Liver (tissue), 9 donors: ENCODE results near the gene ATG4B. TPM values are rescaled to one million over a fixed set of nuclear protein-coding genes. Genes with fewer than 3 reads are reported as not detected.

ENCODE experiments used
- DNase-seq: peaks from one replicate; pipeline ENCODE4 v3.0.0-alpha.2; 2017; ENCODE audit warnings: low spot score
- H3K27ac ChIP-seq, 2 donors: one replicate each; pipeline ENCODE4 v1.7.0; 2013; ENCODE audit warnings: inconsistent platforms in 2 of 2, low read length in 2 of 2, control low read depth in 1 of 2, low read depth in 1 of 2, mild to moderate bottlenecking in 1 of 2
- H3K27me3 ChIP-seq, 4 donors: one replicate each; pipeline versions ENCODE4 v1.6.1 to v1.7.0; 2013; ENCODE audit warnings: low read length in 3 of 4, inconsistent platforms in 1 of 4, mild to moderate bottlenecking in 1 of 4, moderate library complexity in 1 of 4; ENCODE audit not compliant: control insufficient read depth in 4 of 4, insufficient read depth in 4 of 4
- H3K36me3 ChIP-seq, 4 donors: one replicate each; pipeline versions ENCODE4 v1.6.1 to v1.7.0; 2013; ENCODE audit warnings: low read length in 3 of 4, mild to moderate bottlenecking in 3 of 4, low read depth in 1 of 4, moderate library complexity in 1 of 4; ENCODE audit not compliant: control insufficient read depth in 4 of 4, insufficient read depth in 3 of 4
- H3K4me1 ChIP-seq, 4 donors: one replicate each; pipeline versions ENCODE4 v1.6.1 to v1.7.0; 2013; ENCODE audit warnings: low read length in 3 of 4, mild to moderate bottlenecking in 3 of 4, moderate library complexity in 1 of 4; ENCODE audit not compliant: control insufficient read depth in 4 of 4, insufficient read depth in 4 of 4
- H3K4me3 ChIP-seq, 3 donors: one replicate each; pipeline versions ENCODE4 v1.6.1 to v1.7.0; 2013; ENCODE audit warnings: low read length in 3 of 3, control low read depth in 1 of 3, low read depth in 1 of 3, mild to moderate bottlenecking in 1 of 3
- H3K9ac ChIP-seq, 2 donors: one replicate each; pipeline ENCODE4 v1.7.0; 2013; ENCODE audit warnings: low read length in 2 of 2, mild to moderate bottlenecking in 2 of 2, moderate library complexity in 2 of 2, control low read depth in 1 of 2, low read depth in 1 of 2
- H3K9me3 ChIP-seq, 4 donors: one replicate each; pipeline versions ENCODE4 v1.6.1 to v1.7.0; 2013; ENCODE audit warnings: low read length in 3 of 4; ENCODE audit not compliant: control insufficient read depth in 4 of 4
- ATF3 ChIP-seq: IDR thresholded peaks from 2 replicates; pipeline ENCODE4 v1.6.1; 2016; ENCODE audit warnings: antibody characterized with exemption
- CTCF ChIP-seq: fragments of 150-350 bp; IDR thresholded peaks from 2 replicates; pipeline ENCODE4 v1.5.1; 2017; ENCODE audit warnings: improper control_type of control experiment, low read depth, low read length; ENCODE audit not compliant: missing input control
- EGR1 ChIP-seq, 2 donors: IDR thresholded peaks; 2 replicates each; pipeline ENCODE4 v1.6.1; 2016 to 2018; ENCODE audit warnings: antibody characterized with exemption in 2 of 2, low read depth in 2 of 2
- FOXA1 ChIP-seq: IDR thresholded peaks from 2 replicates; pipeline ENCODE4 v1.6.1; 2016; ENCODE audit warnings: antibody characterized with exemption
- FOXA2 ChIP-seq: IDR thresholded peaks from 2 replicates; pipeline ENCODE4 v1.6.1; 2016; ENCODE audit warnings: antibody characterized with exemption
- GABPA ChIP-seq, 2 donors: IDR thresholded peaks in 1 of 2; conservative IDR thresholded peaks in 1 of 2; 2 replicates each; pipeline ENCODE4 v1.6.1; 2016; ENCODE audit warnings: antibody characterized with exemption in 2 of 2, mild to moderate bottlenecking in 1 of 2, moderate library complexity in 1 of 2
- HNF4A ChIP-seq, 2 donors: conservative IDR thresholded peaks; 2 replicates each; pipeline ENCODE4 v1.6.1; 2016; ENCODE audit warnings: antibody characterized with exemption in 2 of 2, mild to moderate bottlenecking in 2 of 2
- HNF4G ChIP-seq: IDR thresholded peaks from 2 replicates; pipeline ENCODE4 v1.6.1; 2016; ENCODE audit warnings: antibody characterized with exemption
- MAX ChIP-seq: IDR thresholded peaks from 2 replicates; pipeline ENCODE4 v1.6.1; 2016; ENCODE audit warnings: antibody characterized with exemption
- NR2F2 ChIP-seq: IDR thresholded peaks from 2 replicates; pipeline ENCODE4 v1.6.1; 2016; ENCODE audit warnings: antibody characterized with exemption
- RAD21 ChIP-seq, 2 donors: IDR thresholded peaks; 2 replicates each; pipeline ENCODE4 v1.6.1; 2016; ENCODE audit warnings: antibody characterized with exemption in 2 of 2, mild to moderate bottlenecking in 2 of 2
- REST ChIP-seq: IDR thresholded peaks from 2 replicates; pipeline ENCODE4 v1.6.1; 2016; ENCODE audit warnings: antibody characterized with exemption, mild to moderate bottlenecking
- RXRA ChIP-seq, 2 donors: IDR thresholded peaks; 2 replicates each; pipeline ENCODE4 v1.6.1; 2017 to 2018; ENCODE audit warnings: antibody characterized with exemption in 2 of 2, mild to moderate bottlenecking in 1 of 2
- SP1 ChIP-seq: IDR thresholded peaks from 2 replicates; pipeline ENCODE4 v1.6.1; 2018; ENCODE audit warnings: antibody characterized with exemption, mild to moderate bottlenecking
- TAF1 ChIP-seq: conservative IDR thresholded peaks from 2 replicates; pipeline ENCODE4 v1.6.1; 2016; ENCODE audit warnings: antibody characterized with exemption, mild to moderate bottlenecking
- YY1 ChIP-seq: IDR thresholded peaks from 2 replicates; pipeline ENCODE4 v1.6.1; 2016; ENCODE audit warnings: antibody characterized with exemption, mild to moderate bottlenecking
- ZBTB33 ChIP-seq: IDR thresholded peaks from 2 replicates; pipeline ENCODE4 v1.6.1; 2016; ENCODE audit warnings: antibody characterized with exemption
- WGBS: extraction: QIAGEN DNeasy Blood & Tissue Kit; methylation state at CpG from one replicate; pipeline ENCODE4 v1.1.7; 2013; 5-methylcytosine and 5-hydroxymethylcytosine counted together
- polyA plus RNA-seq, 2 donors: library from polyadenylated mRNA; stranded (reverse) in 1 of 2; unstranded in 1 of 2; fragments of 200-250 nt in 1 of 2; fragments of >200 nt in 1 of 2; fragmentation: Nextera tagmentation in 1 of 2; extraction: Ambion mirVana in 1 of 2; gene quantifications; one replicate each; pipeline versions ENCODE4 v1.2.1 to v1.2.3, GENCODE V29; 2013 to 2015
- total RNA-seq, 2 donors: library from RNA; depleted of rRNA; stranded (reverse); fragments of >200 nt; gene quantifications; one replicate each; pipeline ENCODE4 v1.2.3, GENCODE V29; 2014
- donor health status: healthy.
- donor health status: healthy.
- donor health status: healthy.
- donor health status: healthy.
- donor health status: healthy.

Gene ATG4B
- total and polyA plus RNA-seq, 4 donors: 31.0 to 50.3 (median 37.7) TPM

GRCh38 chr2:241607162-241607885 lies 30.2 kb upstream of the ATG4B start:
- TF ChIP-seq HNF4G: no peak
- TF ChIP-seq TAF1: no peak
- TF ChIP-seq REST: no peak
- no peak for TF ChIP-seq ATF3
- TF ChIP-seq GABPA (IDR thresholded peaks at IDR 0.05 in 1 of 2, conservative IDR thresholded peaks at IDR 0.05 in 1 of 2): no peak
- TF ChIP-seq SP1: no peak
- TF ChIP-seq ZBTB33: no peak
- no peak for TF ChIP-seq EGR1 (IDR thresholded peaks at IDR 0.05; ENCODE audit: low read depth in 2 of 2)
- TF ChIP-seq CTCF: no peak
- Histone ChIP-seq H3K9ac (no peak overlapping the region), H3K27ac (no peak overlapping the region), H3K27me3 (no peaks in the 10 kb centered on the region), H3K9me3 (no peaks in the 10 kb centered on the region), H3K36me3 (peaks cover 3 to 20% (median 8%) of the 10 kb centered on the region in 4 donors), H3K4me1 (peaks cover 2 to 8% (median 6%) of the 10 kb centered on the region in 4 donors), H3K4me3 (no peak overlapping the region)
- DNase-seq: no peak
- WGBS: 97% methylated on average over 27 of the region's 27 CpGs

- DNase-seq: no peak
- WGBS: 84% methylated on average over 10 of the region's 10 CpGs
- H3K4me3 ChIP-seq: no peak overlapping the region
- H3K36me3 ChIP-seq: peaks cover 3 to 11% (median 5%) of the 10 kb centered on the region in 4 donors
- no peaks in the 10 kb centered on the region for H3K9me3 ChIP-seq
- H3K27ac ChIP-seq: no peak overlapping the region
- no peaks in the 10 kb centered on the region for H3K27me3 ChIP-seq
- peaks cover 2 to 8% (median 6%) of the 10 kb centered on the region in 4 donors for H3K4me1 ChIP-seq
- no peak overlapping the region for H3K9ac ChIP-seq
- TF ChIP-seq FOXA1: no peak
- TF ChIP-seq REST: no peak
- TF ChIP-seq TAF1: no peak
- TF ChIP-seq HNF4A (conservative IDR thresholded peaks at IDR 0.05): no peak
- TF ChIP-seq RXRA (IDR thresholded peaks at IDR 0.05): no peak
- no peak for TF ChIP-seq HNF4G
- no peak for TF ChIP-seq NR2F2
- TF ChIP-seq FOXA2: no peak
- TF ChIP-seq YY1: no peak
- no peak for TF ChIP-seq MAX
- no peak for TF ChIP-seq RAD21 (IDR thresholded peaks at IDR 0.05)
- TF ChIP-seq SP1: no peak
- TF ChIP-seq CTCF: no peak
Measured at GRCh38 chr2:241608881-241609280, 28.6 kb upstream of the ATG4B start.
